IPS-11a (cell line): ENCODE measurements around the gene LCN1.

Experiments
- H3K4me3 ChIP-seq: one replicate; pipeline ENCODE4 v1.5.1; 2013; ENCODE audit warnings: low read depth, low read length, control low read depth

Gene LCN1

DNA sequence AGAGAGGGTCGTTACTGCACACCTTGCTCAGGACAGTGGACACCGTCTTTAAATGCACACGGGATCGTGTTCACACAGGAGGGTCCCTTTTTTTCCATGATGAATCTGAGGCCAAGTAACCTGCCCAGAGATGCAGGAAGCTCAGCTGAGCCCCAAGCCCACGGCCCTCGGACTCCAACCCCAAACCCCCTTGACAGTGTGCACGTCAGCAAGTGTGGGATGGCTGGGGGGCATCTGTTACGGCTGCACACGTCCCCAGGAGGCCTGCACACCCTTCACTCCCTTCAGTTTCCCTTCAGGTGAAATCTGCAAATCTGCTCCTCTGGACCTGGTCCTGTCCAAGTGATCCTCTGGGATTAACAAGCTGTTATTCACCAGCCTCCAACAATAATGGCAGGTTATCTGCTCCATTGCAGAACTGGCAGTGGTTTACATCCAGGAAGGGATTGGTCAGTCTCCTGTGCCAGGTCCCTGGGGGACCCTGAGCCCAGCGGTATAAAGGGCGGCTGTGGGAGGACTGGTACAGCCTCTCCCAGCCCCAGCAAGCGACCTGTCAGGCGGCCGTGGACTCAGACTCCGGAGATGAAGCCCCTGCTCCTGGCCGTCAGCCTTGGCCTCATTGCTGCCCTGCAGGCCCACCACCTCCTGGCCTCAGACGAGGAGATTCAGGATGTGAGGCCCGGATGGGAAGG is at the start of gene LCN1:
Gene LCN1 (plus strand): TSS at position 525 of the 692 bp plus-strand sequence. CDS start 58 bp downstream, at position 583.
- no peak within 1 kb of the TSS for H3K4me3 ChIP-seq

DNA sequence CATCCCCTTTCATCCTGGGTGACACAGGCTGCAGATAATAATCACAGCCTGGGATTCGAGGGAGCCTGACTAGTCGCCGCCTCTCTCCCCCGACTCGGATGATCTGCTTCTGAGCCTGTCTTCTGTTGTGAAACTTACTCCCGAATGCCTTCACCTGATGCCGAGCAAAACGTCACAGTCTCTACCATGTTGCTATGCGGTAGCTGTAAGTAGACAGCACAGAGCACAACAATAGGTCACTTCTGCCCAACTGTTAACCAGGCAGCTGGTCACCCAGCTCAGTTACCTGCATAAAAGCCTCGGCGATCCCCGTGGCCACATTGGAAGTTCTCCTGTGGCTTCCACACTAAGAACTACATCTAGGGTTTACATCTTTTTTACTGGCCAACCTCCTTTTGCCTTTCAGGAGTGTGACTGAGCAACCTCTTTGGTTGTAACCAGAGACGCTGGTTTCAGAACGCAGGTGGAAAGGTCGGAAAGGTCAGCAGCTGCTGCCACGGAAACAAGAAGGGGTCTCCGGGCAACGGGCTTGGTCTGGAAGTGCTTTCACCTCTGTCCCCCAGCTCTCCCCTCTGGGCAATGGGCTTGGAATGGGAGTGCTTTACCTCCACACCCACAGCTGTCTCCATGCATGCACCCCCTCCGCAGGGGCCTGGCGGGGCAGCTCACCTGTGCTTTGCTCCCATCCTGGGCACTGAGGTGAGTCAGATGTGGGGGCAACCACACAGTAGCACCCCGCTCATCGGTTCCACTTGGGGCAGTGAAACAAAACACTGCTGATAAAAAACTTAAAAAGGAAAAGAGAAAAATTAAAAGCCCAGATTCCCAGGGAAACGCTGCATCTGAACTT is 49.2 kb upstream of the LCN1 start:
- no peak overlapping the region for H3K4me3 ChIP-seq

DNA sequence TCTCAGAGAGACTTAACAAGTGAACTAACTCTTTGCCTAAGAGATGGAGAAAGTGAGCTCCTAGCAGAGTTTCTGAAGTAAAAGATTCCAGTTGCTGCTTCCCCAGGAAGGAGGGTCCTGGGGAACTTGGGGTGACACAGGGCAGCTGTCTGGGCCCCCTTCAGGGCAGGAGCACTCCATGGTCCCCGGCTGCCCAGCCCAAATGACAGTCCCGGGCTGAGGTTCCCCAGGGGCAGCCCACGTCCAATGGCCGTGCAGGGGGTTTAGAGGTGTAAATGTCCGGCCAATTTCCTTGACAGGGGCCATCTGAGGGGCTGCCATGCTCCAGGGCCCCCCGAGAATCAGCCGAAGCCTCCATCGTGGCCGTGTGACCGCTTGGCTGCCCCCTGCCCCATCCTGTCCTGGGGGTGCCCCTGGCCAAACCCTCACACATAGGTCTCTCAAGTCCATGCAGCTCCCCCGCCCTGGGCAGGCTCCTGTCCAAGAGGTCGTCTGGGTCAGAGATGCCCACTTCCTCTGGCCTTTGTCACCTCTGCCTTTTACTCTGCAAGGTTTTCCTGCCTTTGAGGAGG is 47.2 kb upstream of the LCN1 start:
- no peak overlapping the region for H3K4me3 ChIP-seq

GRCh38 chr9:135474915-135475314 is 46.3 kb upstream of the LCN1 start:
- no peak overlapping the region for H3K4me3 ChIP-seq

- no peak overlapping the region for H3K4me3 ChIP-seq
These were observed 44.5 kb upstream of the LCN1 start for GRCh38 chr9:135476561-135477355.

DNA sequence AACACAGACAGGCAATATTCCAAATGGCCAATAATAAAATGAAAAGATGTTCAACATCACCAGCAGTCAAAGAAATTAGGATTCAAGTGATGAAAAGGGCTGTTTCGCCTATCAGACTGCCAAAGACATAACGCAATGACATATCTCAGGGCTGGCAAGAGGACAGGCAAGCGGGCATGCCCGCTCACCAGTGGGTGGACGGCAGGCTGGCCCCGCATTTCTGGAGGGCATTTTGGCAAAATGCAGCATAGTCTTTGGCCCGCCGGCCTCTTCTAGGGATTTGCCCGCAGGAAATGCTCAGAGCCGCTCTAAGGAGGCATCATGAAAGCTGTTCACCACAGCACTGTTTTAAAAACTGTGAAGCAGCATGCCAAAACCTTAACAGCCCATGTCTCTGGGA is 43.0 kb upstream of the LCN1 start:
- H3K4me3 ChIP-seq, result no peak overlapping the region

GRCh38 chr9:135478829-135479468 is 42.3 kb upstream of the LCN1 start:
- peak overlapping the region; percentile 34 for H3K4me3 ChIP-seq

GRCh38 chr9:135479469-135480052 is 41.7 kb upstream of the LCN1 start, which contains the start of gene PPP1R26:
PPP1R26 (plus strand) TSS chr9:135479782; CDS start chr9:135484511, 4,729 bp downstream.
- peak within 1 kb of the TSS; percentile 72 for H3K4me3 ChIP-seq

- H3K4me3 ChIP-seq, result peak overlapping the region; percentile 72
These were observed 40.9 kb upstream of the LCN1 start for GRCh38 chr9:135480071-135480939.

DNA sequence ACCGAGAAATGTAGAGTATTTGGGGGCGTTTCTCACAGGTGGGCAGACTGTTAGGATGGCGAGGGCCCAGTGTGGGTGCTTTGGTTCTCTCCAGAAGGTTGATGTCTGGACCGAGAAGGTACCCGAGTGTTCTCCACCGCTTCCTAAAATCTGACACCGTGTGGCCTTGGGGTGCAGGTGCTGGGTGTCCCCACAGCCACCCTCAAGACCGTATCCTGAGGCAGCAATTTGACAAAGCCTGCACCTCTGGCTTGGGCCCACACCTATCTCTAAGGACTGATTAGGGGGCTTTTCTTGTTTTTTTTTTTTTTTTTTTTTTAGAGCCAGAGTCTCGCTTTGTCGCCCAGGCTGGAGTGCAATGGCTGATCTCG is 40.3 kb upstream of the LCN1 start:
- H3K4me3 ChIP-seq, result peak overlapping the region; percentile 72

GRCh38 chr9:135482015-135482754 is 39.1 kb upstream of the LCN1 start:
- no peak overlapping the region for H3K4me3 ChIP-seq

GRCh38 chr9:135484460-135485277 is 36.6 kb upstream of the LCN1 start:
- no peak overlapping the region for H3K4me3 ChIP-seq

GRCh38 chr9:135485385-135485784 is 35.9 kb upstream of the LCN1 start:
- H3K4me3 ChIP-seq, result no peak overlapping the region

GRCh38 chr9:135485832-135486231 is 35.4 kb upstream of the LCN1 start:
- no peak overlapping the region for H3K4me3 ChIP-seq

GRCh38 chr9:135486267-135487065 is 34.8 kb upstream of the LCN1 start:
- H3K4me3 ChIP-seq, result no peak overlapping the region

- H3K4me3 ChIP-seq, result no peak overlapping the region
These were observed 33.8 kb upstream of the LCN1 start for GRCh38 chr9:135487281-135488012.
